ENCODE data around the gene SEC31B.

The SEC31B gene

DNA sequence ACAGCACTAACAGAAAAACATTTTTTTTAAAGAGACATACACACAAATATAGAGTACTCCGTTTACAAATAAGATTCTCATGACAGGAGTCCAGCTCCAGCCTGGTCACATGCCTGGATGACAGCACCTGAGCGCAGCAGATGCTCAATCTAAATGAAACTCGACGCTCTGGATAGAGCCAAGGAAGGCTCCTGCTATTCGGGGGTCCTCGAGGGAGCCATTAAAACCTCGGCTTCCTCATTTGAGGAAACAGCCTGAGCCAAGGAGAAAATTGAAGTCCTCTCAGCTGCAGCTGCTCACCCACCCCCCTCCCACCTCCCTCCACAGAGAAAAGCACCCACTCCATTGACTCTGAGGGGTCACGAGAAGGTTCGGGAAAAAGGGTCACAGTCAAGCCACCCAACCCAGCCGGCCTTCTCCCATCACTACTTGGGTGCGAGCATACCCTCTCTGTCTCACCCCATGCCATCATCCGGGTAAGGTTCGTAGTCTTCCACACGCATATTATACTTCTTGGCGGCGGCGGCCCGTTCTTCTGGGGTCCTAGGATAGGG is 9.3 kb upstream of the SEC31B start:
- no peak for DNase-seq

DNA sequence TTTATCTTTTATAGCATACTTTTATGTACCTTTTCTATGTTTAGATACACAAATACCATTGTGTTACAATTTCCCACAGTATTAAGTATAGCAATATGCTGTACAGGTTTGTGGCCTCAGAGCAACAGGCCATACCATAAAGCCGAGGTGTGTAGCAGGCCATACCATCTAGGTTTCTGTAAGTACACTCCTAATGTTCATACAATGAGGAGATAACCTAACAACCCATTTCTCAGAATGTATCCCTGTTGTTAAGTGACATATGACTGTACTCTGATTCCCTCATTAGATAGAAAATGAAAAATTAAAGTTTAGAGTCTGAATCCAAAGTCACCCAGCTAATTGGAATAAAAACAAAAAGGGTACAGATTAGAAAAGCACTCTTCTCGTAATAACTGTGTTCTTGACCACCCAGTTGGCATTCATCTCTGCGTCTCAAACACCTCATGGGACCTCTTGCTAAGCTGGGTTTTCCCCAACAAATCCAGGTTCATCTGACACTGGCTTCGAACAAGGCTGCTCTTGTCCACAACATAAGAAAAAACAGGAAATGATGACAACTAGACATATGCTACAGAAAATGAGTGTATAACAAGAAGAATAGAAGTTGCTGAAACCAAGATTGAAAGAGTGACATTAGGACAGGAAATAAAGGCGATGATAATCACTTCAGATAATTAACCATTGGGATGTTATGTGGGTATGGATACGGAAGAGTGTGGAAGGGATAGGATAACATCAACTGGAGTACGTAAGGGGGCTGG is 8.6 kb upstream of the SEC31B start:
- no peak for DNase-seq

DNA sequence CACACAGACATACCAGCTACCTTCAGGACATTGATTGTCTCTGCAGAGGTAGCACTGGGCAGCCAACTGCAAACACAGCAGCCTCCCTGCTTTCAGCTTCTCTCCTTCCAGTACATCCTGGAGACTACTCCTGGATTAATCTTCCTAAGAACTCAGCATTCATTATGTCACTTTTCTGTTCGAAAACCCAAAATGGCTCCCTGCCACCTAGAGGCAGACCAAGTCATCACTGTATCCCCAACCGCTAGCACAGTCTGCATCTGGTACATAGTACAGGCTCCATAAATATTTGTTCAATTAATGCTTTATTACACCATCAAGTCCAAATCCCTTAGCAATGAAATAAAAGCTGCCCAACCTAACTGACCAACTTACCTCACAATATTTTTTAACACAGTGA is 5.0 kb upstream of the SEC31B start:
- DNase-seq = no peak

DNA sequence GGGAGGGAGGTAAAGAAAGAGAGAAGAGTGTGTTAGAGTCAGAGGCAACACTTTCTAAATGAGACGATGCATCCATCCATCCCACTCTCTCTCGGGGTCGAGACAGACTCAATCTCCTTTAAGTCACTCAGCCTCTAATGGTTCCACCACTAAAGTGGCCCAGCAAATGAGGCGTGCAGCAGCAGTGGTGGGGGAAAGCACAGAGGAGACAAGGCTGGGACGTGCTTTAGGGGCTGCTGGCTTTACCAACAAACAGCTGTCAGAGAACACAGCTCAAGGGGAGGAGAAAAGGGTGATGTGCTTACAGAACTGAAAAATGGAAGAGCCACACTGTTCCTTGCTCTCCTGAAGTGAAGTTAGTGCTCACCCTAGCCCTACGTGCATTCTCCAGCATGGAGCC is 4.5 kb upstream of the SEC31B start:
- DNase-seq = peak; percentile 19

DNA sequence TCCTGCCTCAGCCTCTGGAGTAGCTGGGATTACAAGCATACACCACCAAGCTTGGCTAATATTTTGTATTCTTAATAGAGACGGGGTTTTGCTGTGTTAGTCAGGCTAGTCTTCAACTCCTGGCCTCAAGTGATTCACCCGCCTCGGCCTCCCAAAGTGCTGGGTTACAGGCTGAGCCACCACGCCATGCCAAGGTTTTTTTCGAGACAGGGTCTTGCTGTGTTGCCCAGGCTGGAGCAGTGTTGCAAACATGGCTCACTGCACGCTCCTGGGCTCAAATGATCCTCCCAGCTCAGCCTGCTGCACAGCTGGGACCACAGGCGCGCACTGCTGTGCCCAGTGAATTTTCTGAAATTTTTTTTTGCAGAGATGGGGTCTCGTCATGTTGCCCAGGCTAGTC is 3.3 kb upstream of the SEC31B start:
- DNase-seq = no peak

DNA sequence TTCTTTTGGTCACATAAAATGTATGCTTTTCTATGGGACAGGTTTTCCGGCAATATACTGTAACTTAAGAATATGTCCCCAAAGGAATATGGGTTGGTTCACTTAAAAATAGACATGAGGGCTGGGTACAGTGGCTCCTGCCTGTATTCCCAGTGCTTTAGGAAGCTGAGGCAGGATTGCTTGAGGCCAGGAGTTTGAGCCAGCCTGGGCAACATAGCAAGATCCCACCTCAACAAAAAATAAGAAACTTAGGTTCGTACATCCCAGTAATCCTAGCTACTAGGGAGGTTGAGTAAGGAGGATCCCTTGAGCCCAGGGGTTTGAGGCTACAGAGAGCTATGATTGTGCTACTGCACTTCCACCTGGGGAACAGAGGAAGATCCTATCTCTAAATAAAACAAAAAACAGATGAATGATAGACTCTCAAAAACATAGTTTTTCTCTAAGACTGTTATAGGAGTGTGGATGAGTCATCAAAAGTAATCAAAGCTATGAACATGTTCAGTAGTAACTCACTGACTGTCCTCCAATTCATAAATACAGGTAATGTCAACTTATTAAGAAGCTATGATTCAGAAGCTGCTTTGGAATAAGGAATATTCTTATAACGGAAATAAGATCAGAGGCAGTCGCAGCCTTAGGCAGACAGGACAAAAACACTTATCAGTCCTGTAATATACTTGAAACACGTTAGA is 2.6 kb upstream of the SEC31B start:
- DNase-seq = no peak

DNA sequence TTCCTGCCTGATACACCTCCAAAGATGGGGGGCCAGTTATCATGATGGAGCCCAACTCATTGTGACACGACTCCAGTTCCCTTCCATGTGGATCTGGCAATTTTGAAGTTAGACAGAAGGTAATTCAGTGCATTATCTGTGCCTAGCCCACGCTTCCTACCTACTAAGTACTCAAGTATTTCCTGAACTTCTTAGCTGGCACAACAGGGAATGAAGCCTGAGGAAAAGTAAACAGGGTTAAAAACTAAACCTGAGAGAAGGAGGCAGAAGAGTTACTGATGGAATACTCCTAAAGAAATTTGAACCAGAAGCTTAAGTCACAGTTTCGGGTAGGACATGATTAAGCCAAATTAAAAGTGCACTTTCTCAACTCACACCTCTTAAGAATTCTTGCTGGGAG is 1.1 kb upstream of the SEC31B start:
- DNase-seq = no peak

DNA sequence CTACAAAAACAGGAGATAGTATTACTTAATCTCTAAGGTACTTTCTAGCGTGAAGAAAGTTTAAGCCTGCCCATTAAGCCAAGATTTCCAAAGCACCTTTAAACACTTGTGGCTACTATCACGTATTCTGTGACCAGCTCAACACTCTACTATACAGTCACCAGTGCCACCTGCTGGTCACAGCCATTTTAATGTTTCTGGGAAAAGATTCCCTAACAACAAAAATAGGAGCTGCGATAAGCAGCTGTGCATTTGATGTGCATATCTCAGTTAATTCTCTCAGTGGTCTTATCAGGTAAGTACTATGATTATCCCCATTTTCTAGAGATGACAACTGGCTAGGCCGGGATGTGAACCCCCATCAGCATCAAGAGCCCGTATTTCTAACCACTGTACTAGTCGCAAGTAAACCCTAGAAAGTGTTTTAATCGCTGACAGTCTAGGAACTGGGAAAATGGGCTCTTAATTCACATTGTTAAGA is 860 bp downstream of the SEC31B start:
- peak; percentile 25 for DNase-seq

DNA sequence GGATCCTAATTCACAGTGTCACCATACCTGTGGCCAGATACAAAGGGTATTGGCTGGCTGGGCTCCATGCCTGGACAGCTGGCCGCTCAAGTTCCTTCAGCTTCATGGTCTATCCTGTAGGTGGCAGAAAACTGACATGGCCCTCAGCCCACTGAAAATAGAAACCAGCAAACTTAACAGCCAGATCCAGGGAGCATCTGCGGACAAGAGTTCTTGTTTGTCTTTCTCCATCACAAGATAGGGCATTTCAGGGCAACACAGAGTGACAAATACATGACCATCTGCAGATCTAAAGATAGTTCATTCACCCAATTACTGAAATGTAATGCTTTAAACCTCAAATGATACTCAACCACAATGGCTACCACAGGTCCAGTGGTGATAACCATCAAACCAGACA is 2.8 kb downstream of the SEC31B start:
- DNase-seq = no peak

DNA sequence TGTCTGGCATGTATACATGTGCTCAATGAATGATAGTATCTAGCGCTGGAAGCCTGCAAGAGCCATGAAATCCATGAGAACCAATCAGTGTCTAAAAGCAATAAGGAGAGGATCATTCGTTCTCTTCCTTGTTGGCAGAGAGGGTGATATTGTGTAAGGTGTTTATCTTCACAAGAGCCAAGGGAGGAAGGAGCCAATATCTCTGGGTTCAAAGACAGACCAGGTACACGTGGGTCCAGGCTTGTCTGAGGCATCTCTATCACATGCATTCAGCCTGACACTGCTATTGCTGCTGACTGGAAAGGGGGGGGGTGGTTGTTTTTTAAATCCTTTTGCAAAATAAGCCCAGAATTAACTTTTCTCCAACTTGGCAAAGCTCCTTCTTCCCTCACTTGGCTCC is 4.0 kb downstream of the SEC31B start:
- DNase-seq = no peak

DNA sequence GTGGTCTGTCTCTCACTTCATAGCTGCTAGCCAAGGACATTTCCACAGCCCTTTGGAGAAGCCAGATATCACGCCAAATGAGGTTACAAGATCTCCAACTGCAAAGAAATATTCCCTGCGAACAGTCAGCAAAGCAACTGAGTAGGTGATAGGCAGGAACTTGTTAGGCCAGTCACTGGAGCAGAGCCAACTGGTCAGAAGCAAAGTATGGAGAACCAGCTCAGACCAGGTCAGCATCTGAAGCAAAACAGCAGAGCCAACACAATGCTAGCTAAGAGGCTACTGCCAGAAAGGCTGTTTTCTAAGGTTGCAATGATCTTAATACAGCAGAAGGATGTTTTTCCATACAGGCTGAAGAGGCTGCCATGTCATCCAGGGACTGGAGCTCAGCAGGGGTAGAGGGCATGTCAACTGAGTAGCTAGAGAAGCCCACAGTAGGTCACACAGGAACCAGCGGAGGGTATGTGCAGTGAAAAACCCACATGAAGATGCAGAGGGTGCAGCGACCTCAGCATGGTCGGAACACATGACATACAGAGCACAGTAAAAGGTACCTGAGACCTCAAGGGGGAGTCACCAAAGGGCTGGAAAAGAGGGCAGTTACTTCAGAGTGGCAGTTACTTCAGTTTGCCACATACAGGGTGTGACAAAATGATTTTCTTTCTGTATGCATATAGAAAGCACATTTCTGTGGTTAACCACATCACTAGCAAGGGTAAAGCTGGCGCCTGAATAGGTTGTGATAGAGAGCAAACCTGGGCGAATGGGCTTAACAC is 8.9 kb downstream of the SEC31B start:
- no peak for DNase-seq

DNA sequence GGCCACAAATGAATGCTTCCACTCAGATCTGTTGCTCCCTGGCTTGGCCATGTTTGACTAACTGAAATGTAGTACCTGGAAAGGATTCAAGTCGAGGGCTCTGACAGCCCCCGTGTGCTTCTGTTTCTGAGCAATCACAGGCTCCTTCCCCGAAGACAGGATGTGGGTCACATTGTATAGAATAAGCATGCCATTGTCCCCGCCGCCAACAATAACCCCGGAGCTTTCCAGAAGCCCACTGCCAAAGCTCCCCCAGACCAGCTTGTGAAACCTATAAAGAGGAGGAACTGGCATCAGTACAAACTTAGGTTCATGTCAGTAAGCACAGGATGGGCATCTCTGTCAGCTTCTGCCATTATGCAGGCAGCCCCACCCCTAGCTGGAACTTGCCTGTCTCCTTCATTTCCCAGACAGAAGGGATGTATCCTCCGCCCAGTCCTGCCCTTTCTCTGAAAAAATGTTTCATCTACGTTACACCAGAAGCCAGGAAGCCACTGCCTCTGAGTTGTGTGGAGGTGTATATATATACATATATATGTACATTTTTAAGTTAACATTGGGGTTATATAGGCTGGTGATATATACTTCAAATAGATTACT is 10.3 kb downstream of the SEC31B start:
- no peak for DNase-seq

DNA sequence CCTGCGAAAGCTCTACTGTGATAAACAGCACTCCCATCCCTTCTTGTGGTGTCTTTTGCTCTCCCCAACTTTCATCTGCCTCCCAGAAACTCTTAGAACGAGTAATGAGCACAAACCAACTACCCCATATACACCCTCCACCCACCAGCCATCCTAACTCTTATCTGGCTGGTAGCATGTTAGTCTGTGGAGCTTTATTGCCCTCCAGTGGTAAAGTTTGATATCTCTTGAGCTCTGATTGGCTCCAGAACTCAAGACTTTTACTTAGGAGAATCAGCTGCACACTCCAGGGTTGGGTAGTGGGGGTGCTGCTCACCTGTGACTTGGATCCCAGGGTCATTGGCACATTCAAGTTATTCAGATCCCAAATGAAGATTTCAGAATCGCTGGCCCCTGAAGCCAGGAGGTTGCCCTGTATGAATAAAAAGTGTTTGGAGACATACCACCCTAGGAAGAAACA is 10.9 kb downstream of the SEC31B start:
- no peak for DNase-seq

DNA sequence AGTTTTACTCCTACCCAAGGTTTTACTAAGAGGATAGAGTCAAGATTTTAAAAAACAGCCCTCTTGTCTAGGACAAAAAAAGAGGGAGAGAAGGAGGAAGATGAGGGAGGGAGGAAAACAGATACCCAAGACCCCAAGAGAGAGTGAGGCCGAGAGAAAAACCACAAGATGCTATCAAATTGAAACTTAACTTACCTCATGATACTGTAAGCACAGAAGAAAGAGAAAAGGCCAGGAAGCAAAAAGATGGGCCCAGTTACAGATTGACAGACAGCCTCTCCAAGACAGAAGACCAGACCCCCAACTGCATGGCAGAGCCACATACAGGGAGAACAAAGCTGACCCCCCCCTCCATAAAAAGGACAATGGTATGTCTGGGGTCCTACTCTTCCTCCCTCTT is 11.4 kb downstream of the SEC31B start:
- no peak for DNase-seq

DNA sequence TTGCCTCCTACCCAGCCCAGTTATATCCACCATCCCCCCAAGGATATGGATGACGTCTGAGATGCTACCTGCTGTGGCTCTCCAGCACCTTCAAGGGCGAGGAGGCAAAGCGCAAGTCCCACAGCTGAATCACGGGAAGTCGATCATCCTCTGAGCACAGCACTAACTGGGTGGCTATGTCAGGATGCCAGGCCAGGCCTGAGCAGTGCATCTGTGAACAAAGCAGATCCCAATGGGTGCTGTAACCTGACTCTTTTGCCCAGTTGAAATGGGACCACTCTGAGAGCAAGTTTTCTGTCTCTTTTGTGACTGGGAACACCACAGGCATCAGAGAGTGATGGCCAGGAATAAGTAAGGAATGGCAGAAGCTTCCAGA is 12.3 kb downstream of the SEC31B start:
- no peak for DNase-seq

DNA sequence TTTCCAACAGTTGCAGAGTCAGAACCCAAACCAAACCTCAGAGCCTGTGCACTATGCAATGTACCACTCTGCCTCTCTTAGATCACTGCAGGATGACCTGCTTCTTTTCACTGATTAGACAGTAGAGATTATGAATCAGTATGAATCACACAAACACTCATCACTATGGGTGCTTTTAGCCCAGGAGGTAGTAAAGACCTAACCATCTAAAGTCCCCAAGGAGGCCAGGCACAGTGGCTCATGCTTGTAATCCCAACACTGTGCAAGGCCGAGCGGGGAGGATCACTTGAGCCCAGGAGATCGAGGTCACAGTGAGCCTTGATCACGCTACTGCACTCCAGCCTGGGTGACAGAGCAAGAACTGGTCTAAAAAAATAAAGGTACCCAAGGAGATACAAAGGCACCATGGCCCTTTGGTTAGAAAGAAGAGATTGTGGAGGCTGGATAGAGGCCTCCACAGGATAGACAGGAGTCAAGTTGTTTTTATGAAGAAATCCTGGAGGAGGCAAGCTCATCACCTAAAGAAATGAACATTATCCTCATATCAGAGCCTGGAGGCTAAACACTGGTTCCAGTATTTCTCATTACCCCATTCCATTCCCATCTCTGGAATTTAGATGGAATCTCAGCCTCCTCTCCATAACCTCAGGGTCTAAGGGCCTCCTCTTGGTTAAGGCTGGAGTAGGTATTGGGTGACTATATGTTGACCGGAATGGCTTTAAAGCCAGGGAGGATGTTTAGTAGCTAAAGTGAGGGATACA is 12.9 kb downstream of the SEC31B start:
- no peak for DNase-seq

DNA sequence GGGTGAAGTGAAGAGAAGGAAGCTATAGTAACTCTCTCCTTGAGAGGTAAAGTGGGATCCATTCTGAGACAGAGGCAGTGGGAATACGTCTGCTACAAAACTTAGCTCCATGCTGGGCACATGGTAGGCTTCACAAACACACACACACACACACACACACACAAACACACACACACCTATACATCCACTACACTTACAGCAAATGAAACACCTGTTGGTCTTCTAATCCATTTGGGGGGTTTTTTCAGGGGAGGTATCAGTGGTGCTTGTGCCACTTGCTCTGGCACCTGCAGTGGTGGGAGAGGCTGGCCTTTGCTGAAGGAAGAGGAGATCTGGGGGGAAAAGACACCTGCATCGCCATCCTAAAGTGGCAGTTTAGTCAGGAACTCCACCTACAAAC is 14.5 kb downstream of the SEC31B start:
- no peak for DNase-seq

DNA sequence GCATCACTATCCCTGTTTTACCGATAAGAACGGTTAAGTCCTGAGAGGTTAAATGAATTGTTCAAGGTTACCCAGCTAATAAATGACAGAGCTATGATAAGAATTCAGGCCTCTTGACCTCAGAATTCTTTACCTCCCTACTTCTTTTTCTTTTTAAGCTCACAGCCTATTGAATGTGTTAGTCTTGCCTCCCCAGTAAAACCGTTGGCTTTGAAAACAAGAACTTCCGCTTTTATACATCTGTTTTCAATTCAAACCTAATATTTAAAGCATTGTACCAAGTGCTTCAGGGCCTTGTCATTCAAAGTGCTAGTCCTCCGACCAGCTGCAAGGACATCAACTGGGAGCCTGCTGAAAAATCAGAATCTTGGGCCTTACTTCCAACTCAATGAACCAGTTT is 15.6 kb downstream of the SEC31B start:
- no peak for DNase-seq

DNA sequence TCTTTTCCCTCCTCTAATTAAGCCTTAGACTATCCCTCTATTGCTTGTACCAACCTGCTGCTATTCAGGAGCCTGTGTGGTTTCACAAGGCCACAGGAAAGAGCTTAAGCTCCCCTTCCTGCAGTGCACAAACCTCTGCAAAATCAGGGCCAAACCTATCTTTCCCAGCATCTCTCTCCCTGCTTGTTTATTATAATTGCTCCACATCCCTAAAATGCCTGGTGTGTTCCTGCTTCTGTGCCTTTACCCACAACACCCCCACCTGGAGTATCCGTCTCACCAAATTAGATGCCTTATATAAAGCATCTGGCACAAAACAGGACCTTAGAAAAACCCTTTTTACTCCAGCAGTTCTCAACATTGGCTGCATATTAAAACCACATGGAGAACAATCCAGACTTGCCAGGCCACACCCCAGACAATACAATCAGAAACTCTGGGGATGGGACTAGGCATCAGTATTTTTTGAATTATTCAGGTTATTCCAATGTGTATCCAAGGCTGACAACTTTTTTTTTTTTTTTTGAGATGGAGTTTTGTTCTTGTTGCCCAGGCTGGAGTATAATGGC is 16.7 kb downstream of the SEC31B start:
- DNase-seq = no peak

DNA sequence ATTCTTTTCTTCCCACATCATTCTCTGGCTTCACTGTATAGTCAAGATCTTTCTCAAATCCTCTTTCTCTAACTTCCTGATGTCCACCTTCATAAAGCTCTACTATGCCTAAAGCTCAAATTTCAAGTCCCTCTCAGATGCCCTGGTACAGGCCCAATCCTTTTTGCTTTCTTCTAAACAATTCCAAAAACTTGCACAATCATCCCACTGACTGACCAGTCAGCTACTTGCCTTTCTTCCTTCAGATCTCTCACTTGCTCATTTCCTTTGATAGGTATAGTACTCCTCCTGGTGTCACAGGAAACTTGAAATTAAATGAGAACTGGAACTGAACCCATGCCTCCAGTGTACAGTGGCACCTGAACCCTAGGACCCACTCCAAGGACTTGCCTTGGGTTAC is 18.2 kb downstream of the SEC31B start:
- DNase-seq = no peak

DNA sequence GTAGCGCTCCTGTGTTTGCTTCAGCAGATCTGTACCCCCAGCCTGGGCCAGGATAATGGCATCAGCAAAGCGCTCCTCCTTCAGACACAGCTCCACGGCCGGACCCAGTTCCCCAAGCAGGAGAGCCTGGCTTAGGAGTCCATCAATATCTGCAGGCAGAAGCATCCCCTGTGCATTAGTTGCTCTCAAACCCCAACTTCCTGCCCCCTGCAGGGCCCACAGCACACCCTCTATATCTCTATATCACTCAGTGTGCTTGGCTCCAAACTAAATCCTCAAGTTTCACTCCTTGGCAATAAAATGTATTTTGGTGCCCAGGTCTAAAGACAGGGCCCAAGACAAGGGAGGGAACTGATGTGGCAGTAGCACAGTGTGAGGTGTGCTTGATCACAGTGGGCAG is 21.6 kb downstream of the SEC31B start:
- no peak for DNase-seq

DNA sequence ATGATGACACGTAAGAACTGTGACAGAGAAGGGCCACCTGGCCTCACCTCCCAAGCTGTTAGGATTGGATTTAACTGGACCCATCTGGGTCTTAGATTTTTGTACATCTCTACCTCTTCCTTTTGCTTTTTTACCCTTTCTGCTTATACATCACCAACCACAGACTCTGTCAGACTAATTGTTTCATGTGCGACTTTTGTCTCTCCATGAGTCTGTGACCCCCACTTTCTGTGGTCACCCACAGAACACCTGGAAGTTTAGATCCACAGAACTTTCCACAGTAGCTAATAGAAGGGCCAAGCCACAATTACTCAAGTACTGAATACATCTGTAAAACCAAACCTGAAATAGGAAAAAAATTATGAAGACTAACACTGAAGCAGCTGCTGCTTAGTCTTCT is 23.1 kb downstream of the SEC31B start:
- DNase-seq = no peak

Data from DMS79 (cell line).